DMS79 (cell line): Measurements from ENCODE around the gene RASGRP1.

Experiments
- DNase-seq: peaks from one replicate; lab custom pipeline; 2025; lab: John Stamatoyannopoulos, UW

Gene RASGRP1

GRCh38 chr15:38458646-38459045, 106.0 kb downstream of the RASGRP1 start:
- DNase-seq: no peak

GRCh38 chr15:38455092-38455491, 109.5 kb downstream of the RASGRP1 start:
- no peak for DNase-seq

- no peak for DNase-seq
These were observed 109.9 kb downstream of the RASGRP1 start for GRCh38 chr15:38454696-38455090.

GRCh38 chr15:38453971-38454695, 110.5 kb downstream of the RASGRP1 start, which contains the start of gene FAM98B:
TSS of gene FAM98B (plus strand) at chr15:38454127. CDS start at chr15:38454162, 35 bp downstream.
- DNase-seq: peak; percentile 49

GRCh38 chr15:38441130-38441519, 123.5 kb downstream of the RASGRP1 start:
- DNase-seq: no peak

GRCh38 chr15:38440353-38441129, 124.1 kb downstream of the RASGRP1 start:
- peak; percentile 2 for DNase-seq
